Parathyroid adenoma (tissue), 2 donors: Measurements from ENCODE around the gene SLC48A1.

Source experiments
- H2AFZ ChIP-seq: fragments of 300-600 bp; sonication (generic); one replicate; pipeline ENCODE4 v1.7.0; 2017; ENCODE audit warnings: antibody characterized with exemption, mild to moderate bottlenecking
- H3K27ac ChIP-seq: fragments of 300-600 bp; sonication (generic); one replicate; pipeline ENCODE4 v1.7.0; 2017
- H3K27me3 ChIP-seq: fragments of 300-600 bp; sonication (generic); one replicate; pipeline ENCODE4 v1.7.0; 2017; ENCODE audit warnings: low read length; ENCODE audit not compliant: control insufficient read depth, insufficient read depth
- H3K36me3 ChIP-seq: fragments of 300-600 bp; sonication (generic); one replicate; pipeline ENCODE4 v1.7.0; 2017; ENCODE audit warnings: low read length; ENCODE audit not compliant: control insufficient read depth, insufficient read depth
- H3K4me1 ChIP-seq: fragments of 300-600 bp; sonication (generic); one replicate; pipeline ENCODE4 v1.7.0; 2017; ENCODE audit warnings: control low read depth
- H3K4me2 ChIP-seq: fragments of 300-600 bp; sonication (generic); one replicate; pipeline ENCODE4 v1.7.0; 2017; ENCODE audit warnings: low read length
- H3K4me3 ChIP-seq: fragments of 300-600 bp; sonication (generic); one replicate; pipeline ENCODE4 v1.7.0; 2017; ENCODE audit warnings: low read depth, low read length
- H3K79me2 ChIP-seq: fragments of 300-600 bp; sonication (generic); one replicate; pipeline ENCODE4 v1.7.0; 2017; ENCODE audit warnings: control low read depth
- H3K9ac ChIP-seq: fragments of 300-600 bp; sonication (generic); one replicate; pipeline ENCODE4 v1.7.0; 2017; ENCODE audit warnings: mild to moderate bottlenecking
- H3K9me3 ChIP-seq: fragments of 300-600 bp; sonication (generic); one replicate; pipeline ENCODE4 v1.7.0; 2017; ENCODE audit warnings: low read length; ENCODE audit not compliant: control insufficient read depth
- TF ChIP-seq, protein P1 (sequence below): fragments of 300-600 bp; sonication (generic); IDR thresholded peaks from one replicate; pipeline ENCODE4 v1.7.0; 2017; ENCODE audit warnings: antibody characterized with exemption, mild to moderate bottlenecking
- donor health status: primary hyperparathyroidism.

The SLC48A1 gene

DNA sequence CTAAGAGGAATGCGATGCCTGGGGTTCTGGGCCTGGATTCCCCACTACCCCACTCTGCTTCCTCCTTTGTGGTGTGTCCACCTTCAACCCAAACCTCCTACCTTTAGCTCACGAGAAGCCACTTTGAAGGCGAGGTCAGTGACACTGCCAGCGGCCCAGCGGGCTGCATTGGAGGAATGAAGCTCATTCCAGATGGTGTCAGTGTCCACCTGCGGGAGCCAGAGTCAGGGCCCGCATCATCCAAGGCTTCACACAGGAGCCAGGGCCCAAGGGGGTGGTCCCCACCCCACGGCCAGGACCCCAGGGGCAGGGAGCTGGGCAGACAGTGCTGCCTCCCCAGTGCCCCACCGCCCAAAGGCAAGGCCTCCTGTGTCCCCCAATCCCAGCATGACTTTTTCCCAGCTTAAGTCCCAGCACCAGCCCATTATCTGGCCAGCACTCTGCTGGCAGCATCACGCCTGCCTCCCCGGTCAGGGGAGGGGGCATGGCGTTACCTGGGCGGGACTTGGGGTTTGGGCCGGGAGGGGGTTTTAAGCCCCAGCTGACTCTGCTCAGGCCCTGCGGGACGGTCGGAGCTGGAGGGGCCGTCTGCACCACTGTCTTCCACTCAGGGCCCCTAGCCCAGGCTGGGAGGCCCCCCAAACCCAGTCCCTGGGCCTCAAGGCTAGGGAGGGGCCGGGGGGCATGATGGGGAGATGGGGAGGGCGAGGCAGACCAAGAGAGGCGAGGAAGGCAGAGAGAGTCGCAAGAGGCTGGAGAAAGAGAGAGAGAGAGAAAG, 16.9 kb downstream of the SLC48A1 start:
- no peak overlapping the region for H3K27ac ChIP-seq
- no peaks in the 10 kb centered on the region for H3K36me3 ChIP-seq
- no peaks in the 10 kb centered on the region for H3K9me3 ChIP-seq
- TF ChIP-seq, protein P1, sequence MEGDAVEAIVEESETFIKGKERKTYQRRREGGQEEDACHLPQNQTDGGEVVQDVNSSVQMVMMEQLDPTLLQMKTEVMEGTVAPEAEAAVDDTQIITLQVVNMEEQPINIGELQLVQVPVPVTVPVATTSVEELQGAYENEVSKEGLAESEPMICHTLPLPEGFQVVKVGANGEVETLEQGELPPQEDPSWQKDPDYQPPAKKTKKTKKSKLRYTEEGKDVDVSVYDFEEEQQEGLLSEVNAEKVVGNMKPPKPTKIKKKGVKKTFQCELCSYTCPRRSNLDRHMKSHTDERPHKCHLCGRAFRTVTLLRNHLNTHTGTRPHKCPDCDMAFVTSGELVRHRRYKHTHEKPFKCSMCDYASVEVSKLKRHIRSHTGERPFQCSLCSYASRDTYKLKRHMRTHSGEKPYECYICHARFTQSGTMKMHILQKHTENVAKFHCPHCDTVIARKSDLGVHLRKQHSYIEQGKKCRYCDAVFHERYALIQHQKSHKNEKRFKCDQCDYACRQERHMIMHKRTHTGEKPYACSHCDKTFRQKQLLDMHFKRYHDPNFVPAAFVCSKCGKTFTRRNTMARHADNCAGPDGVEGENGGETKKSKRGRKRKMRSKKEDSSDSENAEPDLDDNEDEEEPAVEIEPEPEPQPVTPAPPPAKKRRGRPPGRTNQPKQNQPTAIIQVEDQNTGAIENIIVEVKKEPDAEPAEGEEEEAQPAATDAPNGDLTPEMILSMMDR = no peak
- peaks cover 21% of the 10 kb centered on the region for H3K79me2 ChIP-seq
- H3K4me2 ChIP-seq = no peak overlapping the region
- H3K4me1 ChIP-seq = peaks cover 16% of the 10 kb centered on the region
- no peak overlapping the region for H3K9ac ChIP-seq
- H3K4me3 ChIP-seq = no peak overlapping the region
- no peak overlapping the region for H2AFZ ChIP-seq
- no peaks in the 10 kb centered on the region for H3K27me3 ChIP-seq

DNA sequence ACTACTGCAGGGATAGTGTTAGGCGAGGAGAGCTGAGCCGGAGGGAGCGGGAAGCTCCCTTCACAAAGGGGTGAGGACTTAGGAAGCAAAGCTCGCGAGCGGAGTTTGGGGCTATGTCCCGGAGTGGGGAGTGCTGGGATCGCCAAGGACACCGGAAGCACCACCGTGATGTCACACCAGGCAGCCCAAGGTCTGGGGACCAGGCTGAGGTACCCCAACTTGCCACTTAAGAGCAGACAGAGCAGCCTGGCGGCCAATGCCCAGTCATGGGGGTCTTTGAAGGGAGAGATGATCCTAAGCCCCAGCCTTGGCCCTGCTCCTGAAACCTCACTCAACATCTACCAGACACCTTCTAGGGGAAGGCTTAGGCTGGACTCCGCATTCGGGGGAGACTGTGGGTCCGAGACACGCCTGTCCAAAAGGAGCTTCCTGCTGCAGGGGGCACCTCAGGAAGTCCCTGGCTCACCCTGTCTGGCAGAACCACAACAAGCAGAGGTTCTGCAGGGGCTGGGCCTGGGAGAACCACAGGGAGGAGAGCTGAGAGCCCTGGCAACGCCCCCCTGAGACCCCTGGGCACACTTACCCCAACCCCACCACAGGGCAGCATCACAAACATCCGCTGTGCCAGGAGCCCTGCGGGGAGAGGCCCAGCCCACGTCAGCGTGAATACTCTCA, 17.8 kb downstream of the SLC48A1 start:
- Histone ChIP-seq H3K9me3 (no peaks in the 10 kb centered on the region), H3K4me2 (no peak overlapping the region), H3K4me1 (peaks cover 16% of the 10 kb centered on the region), H3K27ac (no peak overlapping the region), H3K36me3 (no peaks in the 10 kb centered on the region), H3K79me2 (peaks cover 28% of the 10 kb centered on the region), H2AFZ (no peak overlapping the region), H3K4me3 (no peak overlapping the region), H3K9ac (no peak overlapping the region), H3K27me3 (no peaks in the 10 kb centered on the region)
- TF ChIP-seq, protein P1 = no peak

DNA sequence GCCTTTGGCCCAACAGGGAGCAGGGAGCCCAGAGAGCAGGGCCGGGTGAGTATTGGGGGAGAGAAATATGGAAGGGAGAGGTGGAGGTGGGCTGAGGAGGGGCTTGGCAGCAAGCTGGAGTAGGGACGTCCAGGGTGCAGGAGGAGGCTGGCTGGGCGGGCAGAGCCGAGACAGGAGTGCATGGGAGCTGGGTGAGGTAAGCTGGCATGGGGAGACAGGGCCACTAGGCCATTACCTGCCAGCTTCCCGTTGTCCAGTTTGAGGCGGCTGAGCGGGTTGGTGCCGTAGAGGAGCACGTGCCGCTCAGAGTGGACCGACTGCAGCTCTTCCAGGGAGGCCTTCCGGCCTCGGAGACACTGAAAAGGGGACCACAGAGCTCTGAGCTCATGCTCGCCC, 18.3 kb downstream of the SLC48A1 start:
- Histone ChIP-seq H3K36me3 (no peaks in the 10 kb centered on the region), H2AFZ (no peak overlapping the region), H3K9me3 (no peaks in the 10 kb centered on the region), H3K79me2 (peaks cover 30% of the 10 kb centered on the region), H3K4me3 (no peak overlapping the region), H3K27ac (no peak overlapping the region), H3K4me2 (no peak overlapping the region), H3K4me1 (peaks cover 16% of the 10 kb centered on the region), H3K27me3 (no peaks in the 10 kb centered on the region), H3K9ac (no peak overlapping the region)
- TF ChIP-seq, protein P1 = no peak

DNA sequence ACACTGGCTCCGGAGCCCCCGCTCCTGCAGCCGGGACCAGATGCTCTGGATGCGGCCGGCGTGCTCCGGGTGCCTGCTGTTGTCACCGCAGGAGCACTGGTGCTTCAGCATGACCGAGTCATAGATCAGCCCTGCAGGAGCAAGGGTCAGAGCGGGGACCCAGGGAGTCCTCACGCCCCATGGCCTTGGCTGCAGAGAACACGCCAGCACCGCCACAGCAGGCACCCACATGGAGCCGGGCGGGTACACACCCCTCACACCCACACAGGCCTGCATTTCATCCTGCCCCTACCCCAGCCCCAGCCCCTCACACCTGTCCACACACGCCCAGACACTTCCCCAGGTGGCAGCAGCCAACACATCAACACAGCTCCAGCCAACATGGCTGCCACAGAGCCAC, 18.8 kb downstream of the SLC48A1 start:
- H3K4me2 ChIP-seq = no peak overlapping the region
- H3K4me1 ChIP-seq = peaks cover 16% of the 10 kb centered on the region
- TF ChIP-seq, protein P1 = no peak
- H2AFZ ChIP-seq = no peak overlapping the region
- peaks cover 32% of the 10 kb centered on the region for H3K79me2 ChIP-seq
- no peak overlapping the region for H3K27ac ChIP-seq
- H3K4me3 ChIP-seq = no peak overlapping the region
- no peaks in the 10 kb centered on the region for H3K27me3 ChIP-seq
- no peak overlapping the region for H3K9ac ChIP-seq
- no peaks in the 10 kb centered on the region for H3K9me3 ChIP-seq
- H3K36me3 ChIP-seq = no peaks in the 10 kb centered on the region
